SK-N-SH (cell line): ENCODE results near the gene RPGRIP1L. TPM values are rescaled to one million over a fixed set of nuclear protein-coding genes. Genes with fewer than 3 reads are reported as not detected.

ENCODE experiments used
- CTCF ChIA-PET: fragments of 300-600, 350-600 bp; formaldehyde crosslinking; extraction: SDS; loops from one replicate; lab custom pipeline; 2021; lab: Yijun Ruan, JAX
- POLR2A ChIA-PET: fragments of 350-600 bp; sonication (Branson Sonifier 250); formaldehyde crosslinking; extraction: SDS; loops from one replicate; lab custom pipeline; 2020; ENCODE audit warnings: antibody characterized with exemption, inconsistent platforms; lab: Yijun Ruan, JAX
- DNase-seq: peaks from one replicate; pipeline ENCODE4 v3.0.0; 2012
- H2AFZ ChIP-seq: fragments of 200-600 bp; sonication (generic); 2 replicates; pipeline ENCODE4 v1.8.1; 2016; ENCODE audit warnings: antibody characterized with exemption, mild to moderate bottlenecking, low read depth
- H3F3A ChIP-seq: fragments of 200-600 bp; sonication (generic); replicated peaks from 2 replicates; pipeline ENCODE3; 2016; ENCODE audit warnings: antibody characterized with exemption, mild to moderate bottlenecking; ENCODE audit not compliant: insufficient read depth
- H3K27ac ChIP-seq, 2 experiments: fragments of 200-500 bp in 1 of 2; fragments of 200-600 bp in 1 of 2; sonication (Bioruptor generic) in 1 of 2; sonication (generic), shearing (Covaris generic) in 1 of 2; 2 replicates each; pipeline versions ENCODE4 v1.5.1 to v1.6.1; 2014 to 2016; ENCODE audit warnings: low read depth in 2 of 2, inconsistent platforms in 1 of 2, low read length in 1 of 2, mild to moderate bottlenecking in 1 of 2, mixed read lengths in 1 of 2
- H3K27me3 ChIP-seq: fragments of 200-600 bp; sonication (generic), shearing (Covaris generic); 2 replicates; pipeline ENCODE4 v1.6.1; 2016; ENCODE audit warnings: mixed run types; ENCODE audit not compliant: insufficient read depth
- H3K36me3 ChIP-seq, 2 experiments: fragments of 200-500 bp in 1 of 2; fragments of 200-600 bp in 1 of 2; sonication (Bioruptor generic) in 1 of 2; sonication (generic) in 1 of 2; replicated peaks in 1 of 2; 2 replicates each; pipeline versions ENCODE3 to v1.5.1; 2014 to 2016; ENCODE audit warnings: low read length in 1 of 2, mild to moderate bottlenecking in 1 of 2; ENCODE audit not compliant: insufficient read depth in 2 of 2, control insufficient read depth in 1 of 2
- H3K4me1 ChIP-seq, 2 experiments: fragments of 200-500 bp in 1 of 2; fragments of 200-600 bp in 1 of 2; sonication (Bioruptor generic) in 1 of 2; sonication (generic), shearing (Covaris generic) in 1 of 2; 2 replicates each; pipeline versions ENCODE4 v1.5.1 to v1.6.1; 2014 to 2016; ENCODE audit warnings: low read depth in 1 of 2, low read length in 1 of 2, mixed run types in 1 of 2; ENCODE audit not compliant: insufficient read depth in 2 of 2, control insufficient read depth in 1 of 2
- H3K4me2 ChIP-seq: fragments of 200-600 bp; sonication (generic), shearing (Covaris generic); 2 replicates; pipeline ENCODE4 v1.6.1; 2017; ENCODE audit warnings: mixed run types
- H3K4me3 ChIP-seq, 2 experiments: fragments of 200-500 bp in 1 of 2; fragments of 200-600 bp in 1 of 2; sonication (Bioruptor generic) in 1 of 2; sonication (generic), shearing (Covaris generic) in 1 of 2; 2 replicates each; pipeline versions ENCODE4 v1.5.1 to v1.8.1; 2014 to 2016; ENCODE audit warnings: low read depth in 2 of 2, inconsistent platforms in 1 of 2, low read length in 1 of 2, mild to moderate bottlenecking in 1 of 2, mixed read lengths in 1 of 2, moderate library complexity in 1 of 2
- H3K79me2 ChIP-seq: fragments of 200-600 bp; sonication (generic); 2 replicates; pipeline ENCODE4 v1.8.1; 2017; ENCODE audit warnings: mild to moderate bottlenecking; ENCODE audit not compliant: insufficient read depth
- H3K9ac ChIP-seq: fragments of 200-600 bp; sonication (generic); 2 replicates; pipeline ENCODE4 v1.6.1; 2017; ENCODE audit warnings: mixed run types
- H3K9me2 ChIP-seq: fragments of 200-600 bp; sonication (generic); 2 replicates; pipeline ENCODE4 v1.6.1; 2017; ENCODE audit warnings: mixed run types
- H3K9me3 ChIP-seq: fragments of 200-600 bp; sonication (generic); 2 replicates; pipeline ENCODE4 v1.6.1; 2017; ENCODE audit warnings: mixed run types, mild to moderate bottlenecking, moderate library complexity
- H4K20me1 ChIP-seq: fragments of 200-600 bp; sonication (generic); 2 replicates; pipeline ENCODE4 v1.6.1; 2017; ENCODE audit warnings: mild to moderate bottlenecking, mixed run types; ENCODE audit not compliant: insufficient read depth
- ELF1 ChIP-seq: IDR thresholded peaks from 2 replicates; pipeline ENCODE4 v1.4.0; 2012
- EP300 ChIP-seq, 2 experiments: IDR thresholded peaks; 2 replicates each; pipeline versions ENCODE4 v1.4.0 to v1.6.1; 2012; ENCODE audit warnings: borderline replicate concordance in 1 of 2, low read depth in 1 of 2, low read length in 1 of 2
- EZH2phosphoT487 ChIP-seq: fragments of 200-600 bp; sonication (generic); IDR thresholded peaks from 2 replicates; pipeline ENCODE4 v1.6.1; 2017; ENCODE audit warnings: low read depth, mixed run types, mild to moderate bottlenecking, antibody characterized with exemption, moderate library complexity, borderline replicate concordance
- FOSL2 ChIP-seq: IDR thresholded peaks from 2 replicates; pipeline ENCODE4 v1.4.0; 2012; ENCODE audit warnings: low read depth, mild to moderate bottlenecking, moderate library complexity, borderline replicate concordance
- FOXM1 ChIP-seq: IDR thresholded peaks from 2 replicates; pipeline ENCODE4 v1.4.0; 2012; ENCODE audit warnings: low read depth, mild to moderate bottlenecking
- GATA2 ChIP-seq: sonication (generic); formaldehyde crosslinking; IDR thresholded peaks from 2 replicates; pipeline ENCODE4 v1.5.0; 2020; ENCODE audit warnings: mild to moderate bottlenecking, missing genetic modification reagents
- MEF2A ChIP-seq: IDR thresholded peaks from 2 replicates; pipeline ENCODE4 v1.4.0; 2012; ENCODE audit warnings: low read depth, borderline replicate concordance
- NFIC ChIP-seq: IDR thresholded peaks from 2 replicates; pipeline ENCODE4 v1.4.0; 2012; ENCODE audit warnings: borderline replicate concordance
- NRF1 ChIP-seq: IDR thresholded peaks from 2 replicates; pipeline ENCODE4 v1.6.1; 2012; ENCODE audit warnings: low read depth, mild to moderate bottlenecking, low read length
- POLR2AphosphoS5 ChIP-seq: IDR thresholded peaks from 2 replicates; pipeline ENCODE4 v1.6.1; 2012; ENCODE audit warnings: low read depth, low read length
- RCOR1 ChIP-seq: fragments of 150-350 bp; IDR thresholded peaks from 2 replicates; pipeline ENCODE4 v1.6.1; 2017; ENCODE audit warnings: antibody characterized with exemption, low read length
- RXRA ChIP-seq: IDR thresholded peaks from 2 replicates; pipeline ENCODE4 v1.4.0; 2012; ENCODE audit warnings: low read depth, mild to moderate bottlenecking, borderline replicate concordance
- SIN3A ChIP-seq: IDR thresholded peaks from 2 replicates; pipeline ENCODE4 v1.6.1; 2012; ENCODE audit warnings: low read depth, mild to moderate bottlenecking, low read length, moderate library complexity, borderline replicate concordance
- TAF1 ChIP-seq: IDR thresholded peaks from 2 replicates; pipeline ENCODE4 v1.6.1; 2012; ENCODE audit warnings: low read depth, mild to moderate bottlenecking, low read length, moderate library complexity, borderline replicate concordance
- TCF12 ChIP-seq: IDR thresholded peaks from 2 replicates; pipeline ENCODE4 v1.4.0; 2012
- TEAD4 ChIP-seq: IDR thresholded peaks from 2 replicates; pipeline ENCODE4 v1.4.0; 2012; ENCODE audit warnings: mild to moderate bottlenecking, borderline replicate concordance; ENCODE audit not compliant: insufficient read depth
- USF2 ChIP-seq: fragments of 150-350 bp; IDR thresholded peaks from 2 replicates; pipeline ENCODE4 v1.6.1; 2017; ENCODE audit warnings: antibody characterized with exemption, low read length, low read depth, borderline replicate concordance
- WGBS: methylation state at CpG from one replicate; pipeline ENCODE4 v1.1.6; 2017; ENCODE audit warnings: low lambda C conversion rate; 5-methylcytosine and 5-hydroxymethylcytosine counted together
- polyA plus RNA-seq, 3 experiments: library from polyadenylated mRNA; depleted of rRNA; stranded (reverse); fragments of >200 nt; gene quantifications; 2 replicates each; pipeline ENCODE4 v1.2.3, GENCODE V29; 2012
- TF ChIP-seq, protein P1 (sequence below): IDR thresholded peaks from 2 replicates; pipeline ENCODE4; 2012
- TF ChIP-seq, protein P2 (sequence below): fragments of 200-600 bp; sonication (generic); IDR thresholded peaks from 2 replicates; pipeline ENCODE4 v1.6.1; 2017; ENCODE audit warnings: antibody characterized with exemption, mild to moderate bottlenecking, moderate library complexity

Gene RPGRIP1L
- polyA plus RNA-seq, 1 of the 3 experiments (the other 2 are of a cell fraction), result 5.7 TPM

- Histone ChIP-seq H3K4me3 (no peak overlapping the region), H3K9me3 (no peaks in the 10 kb centered on the region), H3K36me3 (peaks cover 9 to 14% of the 10 kb centered on the region in 2 experiments), H3K4me1 (no peaks in the 10 kb centered on the region; a peak in 1 of 4 replicates), H3K79me2 (no peaks in the 10 kb centered on the region), H2AFZ (no peak overlapping the region), H3F3A (no peaks in the 10 kb centered on the region), H3K27ac (no peak overlapping the region), H3K9ac (no peak overlapping the region), H3K9me2 (no peaks in the 10 kb centered on the region), H4K20me1 (no peaks in the 10 kb centered on the region), H3K27me3 (no peaks in the 10 kb centered on the region), H3K4me2 (no peak overlapping the region)
- TF ChIP-seq EZH2phosphoT487, result no peak
- no peak for TF ChIP-seq MEF2A
- DNase-seq, result no peak
- ChIA-PET CTCF (interaction anchor here (0.6 to 1.1 kb wide), 2 partner anchors 8 to 943 kb away, joined by 3 read pairs; no protein-coding TSS in a partner anchor), POLR2A (no interaction called here)
- 92% methylated on average over 4 of the region's 4 CpGs for WGBS
Observed at GRCh38 chr16:53601961-53602360, 101.7 kb downstream of the RPGRIP1L start.

- H3K36me3 ChIP-seq, result peaks cover 9 to 14% of the 10 kb centered on the region in 2 experiments
- H3K27ac ChIP-seq, result no peak overlapping the region
- POLR2A ChIA-PET, result no interaction called here
- no peaks in the 10 kb centered on the region for H3K9me2 ChIP-seq
- H3K9me3 ChIP-seq, result no peaks in the 10 kb centered on the region
- no peak overlapping the region for H3K4me2 ChIP-seq
- no peak overlapping the region for H3K9ac ChIP-seq
- H3K27me3 ChIP-seq, result no peaks in the 10 kb centered on the region
- no peaks in the 10 kb centered on the region for H3F3A ChIP-seq
- H4K20me1 ChIP-seq, result no peaks in the 10 kb centered on the region
- no peak overlapping the region for H3K4me3 ChIP-seq
- H2AFZ ChIP-seq, result no peak overlapping the region
- CTCF ChIA-PET, result no interaction called here
- 97% methylated on average over 1 of the region's 1 CpG for WGBS
- TF ChIP-seq TAF1 (no peak), POLR2AphosphoS5 (no peak), RXRA (no peak), NFIC (no peak), ELF1 (no peak), EZH2phosphoT487 (no peak), NRF1 (no peak), TCF12 (no peak), EP300 (IDR thresholded peaks at IDR 0.05; ENCODE audit: borderline replicate concordance in 1 of 2, low read depth in 1 of 2, low read length in 1 of 2) (no peak), USF2 (no peak), TEAD4 (no peak), FOSL2 (no peak), FOXM1 (no peak), GATA2 (CRISPR knock-in tag) (no peak), RCOR1 (no peak), SIN3A (no peak)
- TF ChIP-seq, protein P1, sequence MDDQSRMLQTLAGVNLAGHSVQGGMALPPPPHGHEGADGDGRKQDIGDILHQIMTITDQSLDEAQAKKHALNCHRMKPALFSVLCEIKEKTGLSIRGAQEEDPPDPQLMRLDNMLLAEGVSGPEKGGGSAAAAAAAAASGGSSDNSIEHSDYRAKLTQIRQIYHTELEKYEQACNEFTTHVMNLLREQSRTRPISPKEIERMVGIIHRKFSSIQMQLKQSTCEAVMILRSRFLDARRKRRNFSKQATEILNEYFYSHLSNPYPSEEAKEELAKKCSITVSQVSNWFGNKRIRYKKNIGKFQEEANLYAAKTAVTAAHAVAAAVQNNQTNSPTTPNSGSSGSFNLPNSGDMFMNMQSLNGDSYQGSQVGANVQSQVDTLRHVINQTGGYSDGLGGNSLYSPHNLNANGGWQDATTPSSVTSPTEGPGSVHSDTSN, result no peak
- TF ChIP-seq, protein P2, sequence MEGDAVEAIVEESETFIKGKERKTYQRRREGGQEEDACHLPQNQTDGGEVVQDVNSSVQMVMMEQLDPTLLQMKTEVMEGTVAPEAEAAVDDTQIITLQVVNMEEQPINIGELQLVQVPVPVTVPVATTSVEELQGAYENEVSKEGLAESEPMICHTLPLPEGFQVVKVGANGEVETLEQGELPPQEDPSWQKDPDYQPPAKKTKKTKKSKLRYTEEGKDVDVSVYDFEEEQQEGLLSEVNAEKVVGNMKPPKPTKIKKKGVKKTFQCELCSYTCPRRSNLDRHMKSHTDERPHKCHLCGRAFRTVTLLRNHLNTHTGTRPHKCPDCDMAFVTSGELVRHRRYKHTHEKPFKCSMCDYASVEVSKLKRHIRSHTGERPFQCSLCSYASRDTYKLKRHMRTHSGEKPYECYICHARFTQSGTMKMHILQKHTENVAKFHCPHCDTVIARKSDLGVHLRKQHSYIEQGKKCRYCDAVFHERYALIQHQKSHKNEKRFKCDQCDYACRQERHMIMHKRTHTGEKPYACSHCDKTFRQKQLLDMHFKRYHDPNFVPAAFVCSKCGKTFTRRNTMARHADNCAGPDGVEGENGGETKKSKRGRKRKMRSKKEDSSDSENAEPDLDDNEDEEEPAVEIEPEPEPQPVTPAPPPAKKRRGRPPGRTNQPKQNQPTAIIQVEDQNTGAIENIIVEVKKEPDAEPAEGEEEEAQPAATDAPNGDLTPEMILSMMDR, result no peak
- no peaks in the 10 kb centered on the region for H3K79me2 ChIP-seq
- H3K4me1 ChIP-seq, result no peaks in the 10 kb centered on the region; a peak in 1 of 4 replicates
- no peak for DNase-seq
Observed at GRCh38 chr16:53600616-53601015, 103.0 kb downstream of the RPGRIP1L start.
